Activated CD8-positive, alpha-beta memory T cell treated with anti-CD3 and anti-CD28 coated beads, Interleukin-2, amount 10 ng/mL, durations not matched to agents 7 days and 5 days (primary cell): ENCODE data around the gene CACNG8. TPM values are rescaled to one million over a fixed set of nuclear protein-coding genes. Genes with fewer than 3 reads are reported as not detected.

Source experiments
- ATAC-seq: fragments of 150-1000 bp; cut with Tn5 transposase; one replicate; pipeline ENCODE4 v1.10.0; 2021; ENCODE audit warnings: moderate library complexity
- CTCF ChIA-PET: fragments of 350-600 bp; sonication (Branson Sonifier 250); formaldehyde crosslinking; loops from one replicate; lab custom pipeline; 2021; ENCODE audit warnings: antibody characterized with exemption; lab: Charles Lee
- DNase-seq: peaks from one replicate; pipeline ENCODE4 v3.0.0-alpha.2; 2020
- H3K27ac Mint-ChIP-seq: one replicate; pipeline ENCODE4 v1.8.0; 2021; ENCODE audit warnings: mild to moderate bottlenecking, mixed read lengths
- H3K27me3 Mint-ChIP-seq: one replicate; pipeline ENCODE4 v1.8.0; 2021; ENCODE audit warnings: mixed read lengths
- H3K36me3 Mint-ChIP-seq: one replicate; pipeline ENCODE4 v1.8.0; 2021; ENCODE audit warnings: mild to moderate bottlenecking, mixed read lengths
- H3K4me1 Mint-ChIP-seq: one replicate; pipeline ENCODE4 v1.8.0; 2021; ENCODE audit warnings: mixed read lengths
- H3K4me3 Mint-ChIP-seq: one replicate; pipeline ENCODE4 v1.8.0; 2021; ENCODE audit warnings: mild to moderate bottlenecking, moderate library complexity, mixed read lengths
- H3K9me3 Mint-ChIP-seq: one replicate; pipeline ENCODE4 v1.8.0; 2022; ENCODE audit warnings: low read depth, mixed read lengths
- total RNA-seq, 2 experiments: library from RNA; stranded (reverse); gene quantifications; one replicate each; pipeline ENCODE4 v1.2.3, GENCODE V29; 2021

CACNG8 gene
- total RNA-seq, 2 experiments from 2014 or later: not detected

DNA sequence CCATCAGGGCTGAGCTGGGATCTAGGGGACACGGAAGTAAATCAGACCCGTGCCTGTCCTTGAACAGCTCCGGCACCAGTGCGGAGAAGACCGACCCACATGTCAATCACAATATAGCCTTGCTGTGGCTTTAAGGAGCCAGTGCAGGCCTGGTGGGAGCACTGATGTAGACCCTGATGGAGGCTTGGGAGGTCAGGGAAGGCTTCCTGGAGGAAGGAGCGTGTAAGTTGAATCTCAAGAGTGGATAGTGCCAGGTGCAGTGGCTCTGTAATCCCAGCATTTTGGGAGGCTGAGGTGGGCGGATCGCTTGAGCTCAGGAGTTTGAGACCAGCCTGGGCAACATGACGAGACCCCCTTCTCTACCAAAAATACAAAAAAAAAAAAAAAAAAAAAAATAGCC, 10.8 kb upstream of the CACNG8 start:
- Mint-ChIP-seq H3K27ac (no peak overlapping the region), H3K36me3 (no peaks in the 10 kb centered on the region), H3K9me3 (no peaks in the 10 kb centered on the region), H3K4me3 (no peak overlapping the region), H3K27me3 (peaks cover 11% of the 10 kb centered on the region), H3K4me1 (no peaks in the 10 kb centered on the region)
- ATAC-seq (no peak), DNase-seq (no peak)
- CTCF ChIA-PET: interaction anchor here (1.0 kb wide), 1 partner anchor 23 kb away, joined by 3 read pairs; no protein-coding TSS in a partner anchor

DNA sequence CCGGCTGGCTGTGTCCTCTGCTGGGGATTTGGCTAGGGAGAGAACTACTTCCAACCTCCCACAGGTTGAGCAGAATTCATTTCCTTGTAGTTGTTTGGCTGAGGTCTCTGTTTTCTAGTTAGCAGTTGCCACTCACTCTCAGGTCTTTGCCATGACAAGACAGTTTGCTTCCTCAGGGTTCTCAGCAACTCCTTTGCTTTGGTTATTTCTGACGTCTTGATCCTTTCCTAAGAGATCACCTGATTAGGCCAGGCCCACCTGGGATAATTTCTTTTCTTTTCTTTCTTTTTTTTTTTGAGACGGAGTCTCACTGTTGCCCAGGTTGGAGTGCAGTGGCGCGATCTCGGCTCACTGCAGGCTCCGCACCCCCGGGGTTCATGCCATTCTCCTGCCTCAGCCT, 9.4 kb upstream of the CACNG8 start:
- Mint-ChIP-seq H3K27ac (no peak overlapping the region), H3K4me1 (no peaks in the 10 kb centered on the region), H3K36me3 (no peaks in the 10 kb centered on the region), H3K9me3 (no peaks in the 10 kb centered on the region), H3K27me3 (peaks cover 24% of the 10 kb centered on the region), H3K4me3 (no peak overlapping the region)
- no peak for ATAC-seq
- no peak for DNase-seq
- CTCF ChIA-PET: no interaction called here

DNA sequence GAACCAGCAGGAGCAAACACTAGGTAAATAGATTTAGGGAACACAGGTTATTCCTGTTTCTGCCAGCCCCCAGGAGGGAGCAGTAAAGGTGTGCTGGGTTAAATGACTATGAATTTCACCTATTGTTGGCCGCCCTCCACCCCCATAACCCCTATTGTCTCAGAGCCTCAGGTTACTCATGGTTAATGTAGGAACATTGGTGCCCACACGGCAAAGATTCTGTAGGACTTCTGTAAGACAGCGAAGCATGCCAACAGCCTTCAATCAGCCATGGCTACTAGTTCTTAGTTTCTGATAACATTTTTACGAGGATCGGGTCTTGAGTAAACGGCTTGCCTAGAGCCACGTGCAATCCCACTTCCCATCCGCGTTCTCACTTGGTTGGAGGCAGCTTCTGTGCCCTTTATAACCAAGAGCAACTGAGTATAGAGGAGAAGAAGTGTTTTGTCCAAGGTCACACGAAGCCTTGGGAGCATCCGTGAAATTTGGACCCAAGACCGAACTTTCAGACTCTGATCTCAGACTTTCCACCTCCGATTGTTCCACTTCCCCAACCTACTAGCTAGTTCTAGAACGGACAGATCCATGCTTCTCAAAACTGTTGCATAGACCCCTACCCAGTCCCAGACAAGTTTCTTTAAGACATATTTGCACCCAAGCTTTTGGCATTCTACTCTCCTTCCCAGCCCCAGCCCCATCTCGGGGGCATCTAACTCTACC, 5.1 kb upstream of the CACNG8 start:
- peaks cover 59% of the 10 kb centered on the region for H3K27me3 Mint-ChIP-seq
- H3K36me3 Mint-ChIP-seq: peaks cover 2% of the 10 kb centered on the region
- CTCF ChIA-PET: no interaction called here
- ATAC-seq (no peak), DNase-seq (no peak)
- H3K9me3 Mint-ChIP-seq: no peaks in the 10 kb centered on the region
- peaks cover 2% of the 10 kb centered on the region for H3K4me1 Mint-ChIP-seq
- H3K27ac Mint-ChIP-seq: no peak overlapping the region
- no peak overlapping the region for H3K4me3 Mint-ChIP-seq

DNA sequence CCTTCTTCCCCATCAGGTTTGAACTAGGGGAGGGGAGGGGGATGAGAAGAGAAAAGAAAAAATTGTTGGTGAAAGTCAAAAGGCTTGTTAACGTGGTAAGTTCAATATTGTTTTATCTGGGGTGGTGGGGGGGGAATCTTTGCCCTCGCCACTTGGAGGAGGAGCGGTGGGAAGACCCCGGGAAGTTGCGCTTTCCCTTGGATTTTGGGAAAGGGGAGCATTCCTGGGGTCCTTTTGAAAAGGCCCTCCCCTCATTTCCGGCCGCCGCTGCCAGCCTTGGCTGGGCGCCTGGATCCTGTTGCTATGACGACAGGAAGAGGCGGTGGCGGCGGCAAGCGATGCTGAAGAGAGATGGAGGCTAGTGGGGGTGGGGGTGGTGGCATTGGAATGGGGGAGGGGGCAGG, 4.6 kb upstream of the CACNG8 start:
- peaks cover 61% of the 10 kb centered on the region for H3K27me3 Mint-ChIP-seq
- H3K36me3 Mint-ChIP-seq: peaks cover 2% of the 10 kb centered on the region
- no peak for DNase-seq
- no peak for ATAC-seq
- H3K9me3 Mint-ChIP-seq: no peaks in the 10 kb centered on the region
- H3K4me3 Mint-ChIP-seq: no peak overlapping the region
- H3K27ac Mint-ChIP-seq: no peak overlapping the region
- peaks cover 2% of the 10 kb centered on the region for H3K4me1 Mint-ChIP-seq
- CTCF ChIA-PET: no interaction called here

DNA sequence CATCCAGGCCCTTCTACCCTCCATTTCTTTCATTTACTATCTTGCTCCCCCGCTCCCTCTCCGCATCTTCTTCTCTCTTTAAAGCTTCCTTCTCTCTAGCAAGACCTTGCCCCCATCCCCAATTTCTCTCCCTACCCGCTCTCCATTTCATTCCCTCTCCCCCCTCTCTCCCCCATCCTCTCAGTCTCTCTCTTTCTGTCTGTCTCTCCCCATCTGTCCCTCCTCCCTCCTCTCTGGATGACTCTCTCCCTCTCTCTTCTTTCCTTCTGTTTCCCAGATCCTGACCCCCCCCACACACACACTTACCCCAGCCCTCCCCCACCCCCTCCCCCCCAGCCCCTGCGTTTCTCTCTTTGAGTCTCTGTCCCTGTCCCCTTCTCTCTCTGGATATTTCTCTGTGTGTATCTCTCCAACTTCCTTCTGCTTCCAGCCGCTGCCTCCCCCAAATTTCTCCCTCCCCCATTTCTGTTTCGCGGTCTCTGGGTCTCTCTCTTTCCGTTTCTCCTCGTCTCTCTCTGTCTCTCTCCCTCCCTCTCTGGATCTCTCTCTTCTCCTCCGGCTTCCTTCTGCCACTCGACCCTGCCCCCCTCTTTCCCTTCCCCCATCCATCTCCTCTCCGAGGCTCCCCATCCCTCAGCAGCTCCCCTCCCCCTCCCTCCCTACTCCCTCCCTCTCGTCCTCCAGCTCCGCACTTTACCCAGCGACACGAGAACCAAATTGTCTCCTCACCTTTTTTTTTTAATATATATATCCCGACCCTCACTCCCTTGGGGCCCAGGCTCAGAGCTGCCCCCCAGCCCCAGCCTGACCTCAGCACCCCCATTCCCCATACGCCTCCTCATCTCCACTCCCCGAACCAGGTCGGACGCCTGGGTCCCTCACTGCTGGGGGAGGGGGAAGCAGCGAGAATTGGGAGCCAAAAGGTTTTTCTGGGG, 3.6 kb upstream of the CACNG8 start:
- ATAC-seq (no peak), DNase-seq (no peak)
- Mint-ChIP-seq H3K27ac (no peak overlapping the region), H3K4me3 (no peak overlapping the region), H3K4me1 (peaks cover 2% of the 10 kb centered on the region), H3K27me3 (peaks cover 69% of the 10 kb centered on the region), H3K9me3 (no peaks in the 10 kb centered on the region), H3K36me3 (peaks cover 2% of the 10 kb centered on the region)
- CTCF ChIA-PET: no interaction called here

DNA sequence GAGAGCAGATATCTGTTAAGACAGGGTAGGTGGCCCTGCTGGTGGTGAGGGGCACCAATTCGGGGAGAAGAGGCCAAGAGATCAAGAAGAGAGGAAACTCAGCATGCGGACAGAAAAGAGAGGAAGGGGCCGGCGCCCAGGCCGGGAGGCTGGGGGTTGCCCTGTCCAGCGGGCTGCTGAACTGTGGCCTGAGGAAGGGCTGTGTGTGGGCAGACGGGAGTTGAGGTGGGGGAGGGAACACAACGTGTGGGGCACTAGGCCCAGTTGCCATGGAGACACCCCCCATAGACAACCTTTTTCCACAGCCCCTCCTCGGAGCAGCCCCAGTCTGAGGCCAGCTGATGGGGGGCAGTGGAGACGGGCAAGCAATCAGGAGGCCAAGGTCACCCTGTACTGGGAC, 2.5 kb upstream of the CACNG8 start:
- Mint-ChIP-seq H3K4me3 (no peak overlapping the region), H3K36me3 (peaks cover 2% of the 10 kb centered on the region), H3K27me3 (peaks cover 75% of the 10 kb centered on the region), H3K4me1 (peaks cover 2% of the 10 kb centered on the region), H3K9me3 (no peaks in the 10 kb centered on the region), H3K27ac (no peak overlapping the region)
- ATAC-seq (no peak), DNase-seq (no peak)
- CTCF ChIA-PET: interaction anchor here (0.6 kb wide), 1 partner anchor 16 kb away, joined by 4 read pairs; no protein-coding TSS in a partner anchor

DNA sequence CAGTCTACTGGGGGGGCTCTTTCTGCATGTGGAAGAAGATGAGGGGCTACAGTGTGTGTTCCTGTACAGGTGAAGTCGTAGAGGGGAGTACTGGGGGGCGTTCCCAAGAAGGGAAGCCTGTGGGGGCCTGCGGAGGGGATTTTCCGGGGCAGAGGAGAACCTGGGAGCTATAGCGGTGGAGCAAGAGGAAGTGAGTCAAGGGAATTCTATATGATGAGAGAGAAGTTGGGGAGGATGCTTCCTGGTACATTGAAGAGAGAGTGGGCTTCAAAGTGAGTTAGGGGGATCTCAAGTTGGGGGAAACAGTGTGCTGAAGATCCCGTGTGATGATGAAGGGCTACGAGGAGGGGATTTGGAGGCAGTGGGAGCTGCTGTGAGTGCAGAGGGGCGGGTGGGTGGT, 1.9 kb upstream of the CACNG8 start:
- no peak overlapping the region for H3K27ac Mint-ChIP-seq
- CTCF ChIA-PET: no interaction called here
- H3K9me3 Mint-ChIP-seq: no peaks in the 10 kb centered on the region
- DNase-seq (no peak), ATAC-seq (no peak)
- peaks cover 76% of the 10 kb centered on the region for H3K27me3 Mint-ChIP-seq
- H3K4me1 Mint-ChIP-seq: peaks cover 2% of the 10 kb centered on the region
- H3K4me3 Mint-ChIP-seq: no peak overlapping the region
- H3K36me3 Mint-ChIP-seq: peaks cover 2% of the 10 kb centered on the region

DNA sequence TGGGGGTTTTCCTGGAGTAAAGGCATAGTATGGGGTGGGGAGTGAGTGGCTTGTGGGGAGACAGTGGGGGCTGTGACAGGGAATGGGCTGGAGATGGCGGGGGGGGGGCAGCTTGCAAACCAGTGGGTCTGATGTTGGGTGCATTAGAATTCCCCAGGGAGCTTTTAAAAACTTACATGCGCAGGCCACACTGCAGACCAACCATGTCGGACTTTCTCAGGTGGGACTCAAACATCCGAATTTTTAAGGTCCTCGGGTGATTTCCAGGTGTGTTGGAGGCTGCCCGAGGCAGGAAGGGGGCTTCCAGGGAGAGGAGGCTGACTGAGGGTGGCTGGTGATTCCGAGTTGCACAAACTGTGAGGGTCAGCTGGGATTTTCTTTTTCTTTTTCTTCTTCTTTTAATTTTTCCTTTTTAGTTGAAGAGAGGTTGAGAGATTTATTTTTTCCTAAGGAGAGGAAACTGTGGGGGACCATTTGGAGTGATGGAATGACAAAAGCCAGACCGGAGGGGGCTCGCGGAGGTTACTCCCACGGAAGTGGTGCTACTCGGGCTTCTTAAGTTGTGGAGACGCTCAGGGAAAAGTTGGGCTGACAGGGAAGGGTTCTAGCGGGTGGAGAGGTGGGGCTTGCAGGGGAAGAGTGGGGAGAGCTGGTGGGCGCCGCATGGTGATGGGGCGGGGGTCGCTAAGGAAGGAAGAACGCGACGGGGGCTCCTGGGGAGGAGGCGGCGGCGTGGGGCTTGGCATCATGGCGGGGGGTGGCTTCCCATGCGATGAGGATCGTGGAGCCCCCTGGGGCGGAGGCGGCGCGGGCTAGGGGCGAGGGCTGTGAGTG, 997 bp upstream of the CACNG8 start:
- DNase-seq (no peak), ATAC-seq (no peak)
- Mint-ChIP-seq H3K9me3 (no peaks in the 10 kb centered on the region), H3K36me3 (peaks cover 2% of the 10 kb centered on the region), H3K4me3 (no peak overlapping the region), H3K4me1 (peaks cover 2% of the 10 kb centered on the region), H3K27me3 (peaks cover 72% of the 10 kb centered on the region), H3K27ac (no peak overlapping the region)
- CTCF ChIA-PET: interaction anchor here (0.6 kb wide), 1 partner anchor 45 kb away, joined by 3 read pairs; no protein-coding TSS in a partner anchor

DNA sequence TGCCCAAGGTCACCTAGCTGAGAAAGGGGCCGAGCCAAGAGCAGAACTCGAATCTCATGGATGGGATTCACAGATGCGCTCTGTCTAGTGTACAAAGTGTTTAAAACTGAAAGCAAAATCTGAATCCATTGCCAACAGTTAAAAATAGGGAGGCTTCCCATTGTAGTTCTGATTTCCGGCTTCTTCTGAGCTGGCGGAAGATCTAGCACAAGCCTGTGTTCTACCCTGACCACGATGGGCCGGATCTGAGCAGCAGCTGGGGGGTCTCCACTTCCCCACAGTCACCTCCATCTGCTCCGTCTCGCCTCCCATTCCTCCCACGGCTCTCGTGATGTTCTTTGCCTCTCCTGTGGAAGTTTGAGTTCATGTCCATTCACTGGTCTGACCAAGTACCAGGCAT, 2.4 kb downstream of the CACNG8 start:
- ATAC-seq: no peak
- Mint-ChIP-seq H3K27me3 (peaks cover 43% of the 10 kb centered on the region), H3K4me1 (no peaks in the 10 kb centered on the region), H3K4me3 (no peak overlapping the region), H3K36me3 (no peaks in the 10 kb centered on the region), H3K9me3 (no peaks in the 10 kb centered on the region), H3K27ac (no peak overlapping the region)
- CTCF ChIA-PET: no interaction called here
- DNase-seq: no peak

DNA sequence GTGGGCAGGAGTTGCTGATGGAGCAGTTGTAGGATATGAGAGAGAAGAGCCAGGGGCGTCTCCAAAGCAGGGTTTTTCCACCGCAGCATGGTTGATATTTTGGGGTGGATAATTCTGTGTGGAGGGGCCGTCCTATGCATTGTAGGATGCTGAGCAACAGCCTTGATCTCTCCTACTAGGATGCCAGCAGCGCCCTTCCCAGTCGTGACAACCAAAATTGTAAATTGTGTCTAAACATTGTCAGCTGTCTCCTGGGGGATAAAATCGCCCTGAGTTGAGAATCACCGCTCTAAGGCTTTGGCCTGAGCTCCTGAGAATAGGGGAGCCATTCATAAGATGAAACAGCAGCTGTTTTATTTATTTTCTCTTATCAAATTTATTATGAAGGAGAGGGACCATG, 4.2 kb downstream of the CACNG8 start:
- H3K4me3 Mint-ChIP-seq: no peak overlapping the region
- DNase-seq (no peak), ATAC-seq (no peak)
- peaks cover 26% of the 10 kb centered on the region for H3K27me3 Mint-ChIP-seq
- H3K27ac Mint-ChIP-seq: no peak overlapping the region
- CTCF ChIA-PET: no interaction called here
- H3K36me3 Mint-ChIP-seq: no peaks in the 10 kb centered on the region
- H3K4me1 Mint-ChIP-seq: no peaks in the 10 kb centered on the region
- no peaks in the 10 kb centered on the region for H3K9me3 Mint-ChIP-seq

DNA sequence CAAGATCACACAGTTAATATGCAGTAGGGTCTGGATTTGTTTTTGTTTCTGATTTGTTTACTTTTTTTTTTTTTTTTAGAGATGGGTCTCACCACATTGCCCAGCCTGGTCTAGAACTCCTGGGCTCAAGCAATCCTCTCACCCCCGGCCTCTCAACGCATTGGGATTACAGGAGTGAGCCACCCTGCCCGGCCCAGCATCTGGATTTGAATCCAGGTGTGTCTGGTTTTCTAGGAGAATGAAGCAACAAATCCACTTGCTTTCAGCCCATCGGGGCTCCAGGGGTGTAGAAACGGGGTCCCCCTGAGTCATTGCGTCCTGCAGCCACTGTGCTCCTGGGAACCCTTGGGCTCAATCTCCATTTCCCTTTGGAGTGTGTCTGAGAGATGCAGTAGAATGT, 6.6 kb downstream of the CACNG8 start:
- Mint-ChIP-seq H3K27me3 (peaks cover 11% of the 10 kb centered on the region), H3K4me3 (no peak overlapping the region)

DNA sequence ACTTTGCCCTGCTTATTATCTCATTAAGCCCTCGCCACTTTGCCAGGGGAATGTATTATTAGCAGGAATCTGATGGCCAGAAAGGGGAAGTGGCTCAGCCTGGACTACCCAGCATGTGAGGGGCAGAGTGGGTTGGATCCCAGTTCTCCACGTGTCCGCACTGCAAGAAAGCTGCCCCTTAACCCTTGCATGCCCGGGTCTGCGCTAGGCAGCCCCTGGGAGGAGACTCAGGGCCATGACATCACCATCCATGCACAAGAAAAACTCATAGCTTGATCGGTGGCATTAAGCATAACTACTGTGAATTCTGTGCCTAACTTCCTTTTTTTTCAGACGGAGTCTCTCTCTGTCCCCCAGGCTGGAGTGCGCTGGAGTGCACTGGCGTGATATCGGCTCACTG, 8.9 kb downstream of the CACNG8 start:
- no peak overlapping the region for H3K27ac Mint-ChIP-seq
- CTCF ChIA-PET: no interaction called here
- ATAC-seq (no peak), DNase-seq (no peak)
- no peaks in the 10 kb centered on the region for H3K27me3 Mint-ChIP-seq
- no peaks in the 10 kb centered on the region for H3K4me1 Mint-ChIP-seq
- no peaks in the 10 kb centered on the region for H3K9me3 Mint-ChIP-seq
- no peaks in the 10 kb centered on the region for H3K36me3 Mint-ChIP-seq
- H3K4me3 Mint-ChIP-seq: no peak overlapping the region

More for the DNA sequence above, 6.6 kb downstream of the CACNG8 start:
- Mint-ChIP-seq H3K27ac (no peak overlapping the region), H3K9me3 (no peaks in the 10 kb centered on the region), H3K36me3 (no peaks in the 10 kb centered on the region), H3K4me1 (no peaks in the 10 kb centered on the region)
- no peak for ATAC-seq
- CTCF ChIA-PET: no interaction called here
- no peak for DNase-seq

DNA sequence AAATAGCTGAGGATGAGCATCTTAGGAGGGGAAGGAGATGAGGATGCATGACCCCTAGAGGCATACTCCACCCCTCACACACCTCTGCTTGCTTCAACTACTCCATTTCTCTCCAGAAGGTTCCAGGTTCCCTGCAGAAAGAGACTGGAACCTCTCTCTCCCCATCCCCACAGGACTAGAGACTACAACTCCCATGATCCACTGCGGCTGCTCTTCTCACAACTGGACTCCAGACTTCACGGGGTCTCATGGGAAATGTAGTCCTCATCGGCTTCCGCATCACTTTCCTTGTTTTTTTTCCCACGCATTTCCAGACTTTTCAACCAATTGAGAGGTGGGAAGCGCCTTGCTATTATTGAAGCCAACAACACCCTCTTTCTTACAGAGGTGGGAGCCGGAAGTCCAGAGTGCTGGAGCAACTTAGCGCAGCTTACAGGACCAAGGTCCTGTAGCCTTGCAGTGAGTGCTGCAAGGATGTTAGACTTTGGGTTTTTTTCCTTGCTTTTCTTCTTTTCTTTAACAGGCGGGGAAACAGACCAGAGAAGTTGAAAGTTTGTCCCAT, 14.8 kb downstream of the CACNG8 start:
- CTCF ChIA-PET: no interaction called here
- H3K4me1 Mint-ChIP-seq: peaks cover 12% of the 10 kb centered on the region
- peak overlapping the region; percentile 19 for H3K4me3 Mint-ChIP-seq
- H3K36me3 Mint-ChIP-seq: peaks cover 8% of the 10 kb centered on the region
- ATAC-seq (peak; percentile 77), DNase-seq (peak; percentile 68)
- H3K9me3 Mint-ChIP-seq: peaks cover 2% of the 10 kb centered on the region
- no peak overlapping the region for H3K27ac Mint-ChIP-seq
- H3K27me3 Mint-ChIP-seq: peaks cover 41% of the 10 kb centered on the region
